Measurements from ENCODE around the gene RTKN2.

GRCh38 chr10:62270020-62270419 is 1.4 kb upstream of the RTKN2 start:
- TF ChIP-seq CREBBP (IDR thresholded peaks at IDR 0.05; ENCODE audit: low read depth, low read length) (no peak), ZC3H4 (CRISPR knock-in tag; IDR thresholded peaks at IDR 0.05; ENCODE audit: borderline replicate concordance) (no peak), POLR2AphosphoS5 (IDR thresholded peaks at IDR 0.05; ENCODE audit: control insufficient read depth, insufficient read depth, low read depth, low read length) (no peak), CREM (IDR thresholded peaks at IDR 0.05; ENCODE audit: low read depth) (no peak), ESRRA (IDR thresholded peaks at IDR 0.05; ENCODE audit: borderline replicate concordance, low read depth) (no peak), GABPA (tag; conservative IDR thresholded peaks at IDR 0.05; ENCODE audit: low read depth) (no peak), SOX6 (IDR thresholded peaks at IDR 0.05) (no peak), CEBPB (tag; IDR thresholded peaks at IDR 0.05) (no peak), RNF219 (CRISPR knock-in tag; IDR thresholded peaks at IDR 0.05) (no peak), JUNB (CRISPR knock-in tag; conservative IDR thresholded peaks at IDR 0.05) (no peak)
- TF ChIP-seq, protein P1, sequence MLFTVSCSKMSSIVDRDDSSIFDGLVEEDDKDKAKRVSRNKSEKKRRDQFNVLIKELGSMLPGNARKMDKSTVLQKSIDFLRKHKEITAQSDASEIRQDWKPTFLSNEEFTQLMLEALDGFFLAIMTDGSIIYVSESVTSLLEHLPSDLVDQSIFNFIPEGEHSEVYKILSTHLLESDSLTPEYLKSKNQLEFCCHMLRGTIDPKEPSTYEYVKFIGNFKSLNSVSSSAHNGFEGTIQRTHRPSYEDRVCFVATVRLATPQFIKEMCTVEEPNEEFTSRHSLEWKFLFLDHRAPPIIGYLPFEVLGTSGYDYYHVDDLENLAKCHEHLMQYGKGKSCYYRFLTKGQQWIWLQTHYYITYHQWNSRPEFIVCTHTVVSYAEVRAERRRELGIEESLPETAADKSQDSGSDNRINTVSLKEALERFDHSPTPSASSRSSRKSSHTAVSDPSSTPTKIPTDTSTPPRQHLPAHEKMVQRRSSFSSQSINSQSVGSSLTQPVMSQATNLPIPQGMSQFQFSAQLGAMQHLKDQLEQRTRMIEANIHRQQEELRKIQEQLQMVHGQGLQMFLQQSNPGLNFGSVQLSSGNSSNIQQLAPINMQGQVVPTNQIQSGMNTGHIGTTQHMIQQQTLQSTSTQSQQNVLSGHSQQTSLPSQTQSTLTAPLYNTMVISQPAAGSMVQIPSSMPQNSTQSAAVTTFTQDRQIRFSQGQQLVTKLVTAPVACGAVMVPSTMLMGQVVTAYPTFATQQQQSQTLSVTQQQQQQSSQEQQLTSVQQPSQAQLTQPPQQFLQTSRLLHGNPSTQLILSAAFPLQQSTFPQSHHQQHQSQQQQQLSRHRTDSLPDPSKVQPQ (CRISPR knock-in tag; IDR thresholded peaks at IDR 0.05; ENCODE audit: borderline replicate concordance) = no peak
- TF ChIP-seq, protein P2, sequence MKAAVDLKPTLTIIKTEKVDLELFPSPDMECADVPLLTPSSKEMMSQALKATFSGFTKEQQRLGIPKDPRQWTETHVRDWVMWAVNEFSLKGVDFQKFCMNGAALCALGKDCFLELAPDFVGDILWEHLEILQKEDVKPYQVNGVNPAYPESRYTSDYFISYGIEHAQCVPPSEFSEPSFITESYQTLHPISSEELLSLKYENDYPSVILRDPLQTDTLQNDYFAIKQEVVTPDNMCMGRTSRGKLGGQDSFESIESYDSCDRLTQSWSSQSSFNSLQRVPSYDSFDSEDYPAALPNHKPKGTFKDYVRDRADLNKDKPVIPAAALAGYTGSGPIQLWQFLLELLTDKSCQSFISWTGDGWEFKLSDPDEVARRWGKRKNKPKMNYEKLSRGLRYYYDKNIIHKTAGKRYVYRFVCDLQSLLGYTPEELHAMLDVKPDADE (conservative IDR thresholded peaks at IDR 0.05; ENCODE audit: control insufficient read depth, low read depth, low read length) = no peak
- TF ChIP-seq, protein P3, sequence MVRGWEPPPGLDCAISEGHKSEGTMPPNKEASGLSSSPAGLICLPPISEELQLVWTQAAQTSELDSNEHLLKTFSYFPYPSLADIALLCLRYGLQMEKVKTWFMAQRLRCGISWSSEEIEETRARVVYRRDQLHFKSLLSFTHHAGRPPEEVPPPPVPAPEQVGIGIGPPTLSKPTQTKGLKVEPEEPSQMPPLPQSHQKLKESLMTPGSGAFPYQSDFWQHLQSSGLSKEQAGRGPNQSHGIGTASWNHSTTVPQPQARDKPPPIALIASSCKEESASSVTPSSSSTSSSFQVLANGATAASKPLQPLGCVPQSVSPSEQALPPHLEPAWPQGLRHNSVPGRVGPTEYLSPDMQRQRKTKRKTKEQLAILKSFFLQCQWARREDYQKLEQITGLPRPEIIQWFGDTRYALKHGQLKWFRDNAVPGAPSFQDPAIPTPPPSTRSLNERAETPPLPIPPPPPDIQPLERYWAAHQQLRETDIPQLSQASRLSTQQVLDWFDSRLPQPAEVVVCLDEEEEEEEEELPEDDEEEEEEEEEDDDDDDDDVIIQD (CRISPR knock-in tag; IDR thresholded peaks at IDR 0.05) = no peak
- TF ChIP-seq, protein P4, sequence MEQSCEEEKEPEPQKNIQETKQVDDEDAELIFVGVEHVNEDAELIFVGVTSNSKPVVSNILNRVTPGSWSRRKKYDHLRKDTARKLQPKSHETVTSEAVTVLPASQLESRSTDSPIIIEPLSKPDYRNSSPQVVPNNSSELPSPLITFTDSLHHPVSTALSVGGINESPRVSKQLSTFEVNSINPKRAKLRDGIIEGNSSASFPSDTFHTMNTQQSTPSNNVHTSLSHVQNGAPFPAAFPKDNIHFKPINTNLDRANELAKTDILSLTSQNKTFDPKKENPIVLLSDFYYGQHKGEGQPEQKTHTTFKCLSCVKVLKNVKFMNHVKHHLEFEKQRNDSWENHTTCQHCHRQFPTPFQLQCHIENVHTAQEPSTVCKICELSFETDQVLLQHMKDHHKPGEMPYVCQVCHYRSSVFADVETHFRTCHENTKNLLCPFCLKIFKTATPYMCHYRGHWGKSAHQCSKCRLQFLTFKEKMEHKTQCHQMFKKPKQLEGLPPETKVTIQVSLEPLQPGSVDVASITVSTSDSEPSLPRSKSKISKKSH (CRISPR knock-in tag; IDR thresholded peaks at IDR 0.05) = no peak

All from K562 (cell line).